ENCODE measurements around the gene PABPN1L. TPM values are rescaled to one million over a fixed set of nuclear protein-coding genes. Genes with fewer than 3 reads are reported as not detected.
A peak's percentile ranks its signal among the peaks of the same experiment; 100 is the strongest.

PABPN1L gene
- total and polyA plus RNA-seq, 2 of the 13 experiments (the other 11 are each of a cell fraction or from before 2014, with no cell fraction given) = not detected

GRCh38 chr16:88856828-88857727, 9.4 kb downstream of the PABPN1L start, which contains the start of the genes GALNS and TRAPPC2L (continued):
- TF ChIP-seq NAIF1 (CRISPR knock-in tag; IDR thresholded peaks at IDR 0.05; ENCODE audit: borderline replicate concordance) (peak; percentile 59; the same call in 1 of the 2 replicates), AGO2 (optimal IDR thresholded peaks at IDR 0.05; ENCODE audit: low read depth, low read length) (peak; percentile 58), ISX (CRISPR knock-in tag; conservative IDR thresholded peaks at IDR 0.05) (peak; percentile 25; the same call in 1 of the 2 replicates), RERE (CRISPR knock-in tag; IDR thresholded peaks at IDR 0.05; ENCODE audit: low read depth) (no peak), GLI4 (CRISPR knock-in tag; IDR thresholded peaks at IDR 0.05; ENCODE audit: borderline replicate concordance) (no peak; the same call in 1 of the 2 replicates)

Measured in HepG2 (cell line).